Adipocyte (in vitro differentiated cells): Measurements from ENCODE around the gene SLC2A9.

Experiments
- DNase-seq: peaks from one replicate; pipeline ENCODE4 v3.0.0-alpha.2; 2015; ENCODE audit warnings: low read depth
- H3K27me3 ChIP-seq: replicated peaks from 2 replicates; pipeline ENCODE4 v1.7.0; 2013; ENCODE audit warnings: mild to moderate bottlenecking, low read length, moderate library complexity; ENCODE audit not compliant: control insufficient read depth, insufficient read depth
- H3K36me3 ChIP-seq: 2 replicates; pipeline ENCODE4 v1.7.0; 2013; ENCODE audit warnings: low read length, mild to moderate bottlenecking, moderate library complexity; ENCODE audit not compliant: control insufficient read depth, insufficient read depth, severe bottlenecking
- H3K4me1 ChIP-seq: 2 replicates; pipeline ENCODE4 v1.7.0; 2013; ENCODE audit warnings: mild to moderate bottlenecking, low read length, moderate library complexity; ENCODE audit not compliant: control insufficient read depth, insufficient read depth
- H3K4me3 ChIP-seq: 2 replicates; pipeline ENCODE4 v1.7.0; 2013; ENCODE audit warnings: mild to moderate bottlenecking, low read length, moderate library complexity
- H3K9ac ChIP-seq: 2 replicates; pipeline ENCODE4 v1.7.0; 2013; ENCODE audit warnings: mild to moderate bottlenecking, low read length, moderate library complexity
- H3K9me3 ChIP-seq: 2 replicates; pipeline ENCODE4 v1.7.0; 2013; ENCODE audit warnings: mild to moderate bottlenecking, low read length, moderate library complexity; ENCODE audit not compliant: control insufficient read depth

The SLC2A9 gene

DNA sequence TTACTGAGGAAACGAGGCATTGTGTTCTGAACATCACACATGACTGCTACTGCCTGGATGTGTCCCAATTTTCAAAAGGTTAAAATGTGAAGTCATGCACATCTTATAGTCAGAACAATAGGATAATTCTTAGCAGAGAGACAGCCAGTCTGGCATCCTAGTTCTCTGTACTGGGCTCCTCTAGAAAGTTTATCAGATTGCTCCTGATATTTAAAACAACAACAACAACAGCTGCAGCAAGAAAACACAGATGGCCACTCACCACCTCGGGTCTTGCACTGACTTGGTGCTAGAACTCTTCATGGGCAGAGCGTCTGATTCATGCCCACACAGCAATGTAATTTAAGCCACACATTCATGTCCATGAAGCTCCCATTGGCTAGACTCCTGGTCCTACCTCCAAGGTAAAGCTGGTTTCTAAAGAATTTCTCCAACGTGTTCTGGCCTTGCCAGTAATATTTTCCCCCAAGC, 33.3 kb upstream of the SLC2A9 start:
- Histone ChIP-seq H3K4me1 (no peaks in the 10 kb centered on the region), H3K27me3 (peaks cover 20% of the 10 kb centered on the region), H3K9me3 (no peaks in the 10 kb centered on the region), H3K4me3 (no peak overlapping the region), H3K9ac (no peak overlapping the region), H3K36me3 (no peaks in the 10 kb centered on the region)
- no peak for DNase-seq

GRCh38 chr4:10053635-10054453, 32.5 kb upstream of the SLC2A9 start:
- H3K9me3 ChIP-seq, result no peaks in the 10 kb centered on the region
- no peaks in the 10 kb centered on the region for H3K36me3 ChIP-seq
- peaks cover 20% of the 10 kb centered on the region for H3K27me3 ChIP-seq
- H3K9ac ChIP-seq, result no peak overlapping the region
- DNase-seq, result no peak
- H3K4me3 ChIP-seq, result no peak overlapping the region
- no peaks in the 10 kb centered on the region for H3K4me1 ChIP-seq

DNA sequence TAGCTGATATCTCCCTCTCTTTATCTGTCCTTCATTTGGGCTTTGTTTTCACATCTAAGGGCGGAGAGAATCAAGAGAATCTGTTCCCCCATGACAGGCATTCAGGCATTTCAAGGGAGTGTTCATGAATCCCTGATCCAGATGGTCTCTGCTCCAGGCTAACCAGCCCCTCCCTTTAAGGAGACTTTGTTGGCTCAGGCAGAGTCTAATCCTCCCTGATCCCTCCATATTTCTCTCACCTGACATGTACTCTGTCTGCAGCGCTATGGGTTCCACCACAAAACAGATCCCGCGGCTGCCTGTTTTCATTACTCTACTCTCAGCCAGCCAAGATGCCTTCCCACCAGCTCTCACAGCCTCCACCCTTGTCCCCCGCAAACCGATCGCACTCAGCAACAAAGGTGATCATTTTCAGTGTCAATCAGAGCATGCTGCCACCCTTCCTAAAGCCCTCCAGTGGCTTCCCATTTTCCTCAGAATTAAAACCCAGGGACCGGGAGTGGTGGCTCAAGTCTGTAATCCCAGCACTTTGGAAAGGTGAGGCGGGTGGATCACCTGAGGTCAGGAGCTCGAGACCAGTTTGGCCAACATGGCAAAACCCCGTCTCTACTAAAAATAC, 30.3 kb upstream of the SLC2A9 start:
- no peaks in the 10 kb centered on the region for H3K9me3 ChIP-seq
- H3K9ac ChIP-seq, result no peak overlapping the region
- no peaks in the 10 kb centered on the region for H3K4me1 ChIP-seq
- peaks cover 20% of the 10 kb centered on the region for H3K27me3 ChIP-seq
- DNase-seq, result no peak
- H3K36me3 ChIP-seq, result no peaks in the 10 kb centered on the region
- no peak overlapping the region for H3K4me3 ChIP-seq

GRCh38 chr4:10050721-10051120, 29.4 kb upstream of the SLC2A9 start:
- no peaks in the 10 kb centered on the region for H3K9me3 ChIP-seq
- DNase-seq, result no peak

GRCh38 chr4:10050261-10050661, 29.0 kb upstream of the SLC2A9 start:
- H3K9ac ChIP-seq, result no peak overlapping the region
- no peaks in the 10 kb centered on the region for H3K4me1 ChIP-seq
- H3K4me3 ChIP-seq, result no peak overlapping the region
- H3K27me3 ChIP-seq, result peaks cover 20% of the 10 kb centered on the region
- H3K36me3 ChIP-seq, result no peaks in the 10 kb centered on the region
- DNase-seq, result no peak
- no peaks in the 10 kb centered on the region for H3K9me3 ChIP-seq

More at GRCh38 chr4:10050721-10051120, 29.4 kb upstream of the SLC2A9 start:
- Histone ChIP-seq H3K4me3 (no peak overlapping the region), H3K4me1 (no peaks in the 10 kb centered on the region), H3K36me3 (no peaks in the 10 kb centered on the region), H3K27me3 (peaks cover 20% of the 10 kb centered on the region), H3K9ac (no peak overlapping the region)

GRCh38 chr4:10048941-10049697, 27.8 kb upstream of the SLC2A9 start:
- DNase-seq, result no peak
- Histone ChIP-seq H3K4me1 (no peaks in the 10 kb centered on the region), H3K36me3 (no peaks in the 10 kb centered on the region), H3K4me3 (no peak overlapping the region), H3K9ac (no peak overlapping the region), H3K9me3 (no peaks in the 10 kb centered on the region), H3K27me3 (peaks cover 20% of the 10 kb centered on the region)

- Histone ChIP-seq H3K27me3 (peaks cover 20% of the 10 kb centered on the region), H3K4me3 (no peak overlapping the region), H3K9ac (no peak overlapping the region), H3K4me1 (no peaks in the 10 kb centered on the region), H3K36me3 (no peaks in the 10 kb centered on the region), H3K9me3 (peaks cover 8% of the 10 kb centered on the region)
- DNase-seq, result no peak
Measured at GRCh38 chr4:10047967-10048366, 26.7 kb upstream of the SLC2A9 start.

DNA sequence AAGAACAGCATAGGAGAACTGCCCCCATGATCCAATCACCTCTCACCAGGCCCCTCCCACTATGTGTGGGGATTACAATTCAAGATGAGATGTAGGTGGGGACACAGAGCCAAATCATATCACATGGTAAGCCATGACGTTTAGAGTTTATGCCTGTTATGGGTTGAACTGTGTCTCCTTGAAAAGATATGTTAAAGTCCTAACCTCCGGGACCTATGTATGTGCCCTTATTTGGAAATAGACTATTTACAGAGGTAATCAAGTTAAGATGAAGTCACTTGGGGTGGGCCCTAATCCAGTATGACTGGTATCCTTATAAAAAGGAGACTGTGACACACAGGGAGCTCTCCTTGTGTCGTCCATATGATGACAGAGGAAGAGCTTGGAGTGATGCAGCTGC, 25.2 kb upstream of the SLC2A9 start:
- H3K36me3 ChIP-seq, result no peaks in the 10 kb centered on the region
- no peaks in the 10 kb centered on the region for H3K4me1 ChIP-seq
- H3K4me3 ChIP-seq, result no peak overlapping the region
- H3K27me3 ChIP-seq, result peaks cover 8% of the 10 kb centered on the region
- peaks cover 17% of the 10 kb centered on the region for H3K9me3 ChIP-seq
- no peak overlapping the region for H3K9ac ChIP-seq
- DNase-seq, result no peak

DNA sequence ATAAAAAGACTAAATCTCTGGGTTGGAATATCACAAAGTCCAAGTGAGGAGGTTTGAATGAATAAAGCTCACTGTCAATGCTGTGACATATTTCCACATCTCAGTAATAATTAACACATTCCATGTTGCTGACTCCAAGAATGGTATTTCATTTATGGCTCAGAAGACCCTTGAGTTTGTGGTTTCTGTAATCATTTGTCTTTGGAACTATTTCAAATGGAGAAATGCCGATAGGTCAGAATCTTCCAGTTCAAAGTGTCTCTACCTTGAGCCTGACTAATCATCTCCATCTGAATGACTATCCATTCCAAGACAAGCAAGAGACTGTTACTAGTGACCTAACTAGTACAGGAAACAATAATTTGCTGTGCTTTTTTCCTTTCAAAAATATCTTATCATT, 24.2 kb upstream of the SLC2A9 start:
- Histone ChIP-seq H3K9me3 (peaks cover 17% of the 10 kb centered on the region), H3K9ac (no peak overlapping the region), H3K4me1 (no peaks in the 10 kb centered on the region), H3K4me3 (no peak overlapping the region), H3K36me3 (no peaks in the 10 kb centered on the region), H3K27me3 (no peaks in the 10 kb centered on the region)
- no peak for DNase-seq

DNA sequence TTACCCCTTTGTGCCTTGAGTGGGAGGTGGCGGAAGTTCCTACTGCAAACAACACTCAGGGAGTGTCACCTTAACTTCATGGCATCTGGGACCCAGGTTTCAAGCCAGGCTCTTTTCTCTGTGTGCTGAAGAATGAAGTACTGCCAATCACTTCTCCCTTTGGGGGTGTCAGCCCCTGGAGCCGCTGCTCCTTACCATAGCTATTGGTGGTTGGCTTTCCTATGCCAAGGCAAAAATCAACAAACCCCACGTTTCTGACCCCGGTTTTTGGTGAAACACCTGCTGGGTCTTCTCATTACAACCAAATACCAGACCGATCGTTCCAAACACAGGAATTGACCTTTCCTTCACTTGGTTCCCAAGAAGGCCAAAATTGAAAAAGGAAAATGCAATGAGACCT, 19.7 kb upstream of the SLC2A9 start:
- Histone ChIP-seq H3K27me3 (peaks cover 4% of the 10 kb centered on the region), H3K9me3 (peaks cover 17% of the 10 kb centered on the region), H3K4me3 (no peak overlapping the region), H3K9ac (no peak overlapping the region), H3K36me3 (no peaks in the 10 kb centered on the region), H3K4me1 (no peaks in the 10 kb centered on the region)
- no peak for DNase-seq
